Neural progenitor cell (in vitro differentiated cells): ENCODE results near the gene B4GALT5.

Source experiments
- CTCF ChIP-seq: fragments of 200-600 bp; sonication (generic); IDR thresholded peaks from 2 replicates; pipeline ENCODE4 v1.5.1; 2017; ENCODE audit warnings: antibody characterized with exemption, mild to moderate bottlenecking
- EZH2 ChIP-seq: fragments of 200-600 bp; sonication (generic); IDR thresholded peaks from 2 replicates; pipeline ENCODE4 v1.6.1; 2017; ENCODE audit warnings: antibody characterized with exemption, mild to moderate bottlenecking, moderate library complexity
- EZH2phosphoT487 ChIP-seq: fragments of 200-600 bp; sonication (generic); IDR thresholded peaks from 2 replicates; pipeline ENCODE4 v1.6.1; 2017; ENCODE audit warnings: antibody characterized with exemption

DNA sequence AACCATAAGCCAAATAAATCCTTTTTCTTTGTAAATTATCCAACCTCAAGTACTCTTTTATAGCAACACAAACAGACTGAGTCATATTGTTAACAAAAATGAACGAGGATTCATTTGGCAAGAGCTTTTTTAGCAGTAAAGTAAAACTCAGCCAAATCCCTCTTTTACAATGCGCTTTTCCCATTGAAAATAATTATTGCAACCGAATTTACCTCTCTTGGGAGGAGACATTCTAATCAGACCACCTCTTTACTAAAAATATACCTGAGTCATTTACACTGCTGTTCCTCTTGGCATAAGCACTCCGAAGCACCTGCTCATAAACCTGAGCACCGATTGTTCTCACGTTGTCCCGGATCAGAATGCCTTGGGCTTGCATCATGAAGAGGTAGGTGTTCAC lies 57.4 kb downstream of the B4GALT5 start:
- no peak for TF ChIP-seq CTCF
- TF ChIP-seq EZH2, result no peak
- no peak for TF ChIP-seq EZH2phosphoT487
